Right renal cortex interstitium (tissue), 3 donors: ENCODE measurements around the gene SPEM3. TPM values are rescaled to one million over a fixed set of nuclear protein-coding genes. Genes with fewer than 3 reads are reported as not detected.

Experiments used
- DNase-seq, 3 donors: peaks; one replicate each; pipeline ENCODE4 v3.0.0-alpha.2; 2013; ENCODE audit warnings: low read depth in 3 of 3, low spot score in 2 of 3
- polyA plus RNA-seq, 3 donors: library from polyadenylated mRNA; unstranded; fragments of 120-200 nt; gene quantifications; one replicate each; pipeline ENCODE4 v1.2.1, GENCODE V29; 2013; ENCODE audit not compliant: insufficient read length in 3 of 3

The SPEM3 gene
- polyA plus RNA-seq, result not detected

DNA sequence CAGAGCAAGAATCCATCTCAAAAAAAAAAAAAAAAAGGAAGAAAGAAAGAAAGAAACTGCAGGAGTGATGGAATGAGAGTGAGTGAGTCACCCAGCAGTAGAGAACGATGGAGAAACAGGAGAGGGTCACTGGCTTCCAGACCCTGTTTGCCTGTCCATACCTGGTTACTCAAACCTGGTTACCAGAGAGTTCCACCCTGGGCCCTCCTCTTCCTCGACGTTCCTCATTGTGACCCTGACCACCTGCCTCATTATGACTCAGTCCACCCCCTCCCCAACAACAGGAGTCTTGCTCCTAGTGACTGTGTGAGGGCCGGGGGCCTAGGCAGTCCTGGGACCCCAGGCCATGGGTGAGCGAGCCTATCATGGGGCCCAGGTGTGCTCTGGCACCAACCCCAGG lies at the start of gene SPEM3:
Gene SPEM3, plus strand, starts transcription at position 301 of the 400 bp plus-strand sequence. Its CDS starts 46 bp downstream, at position 347.
- DNase-seq, result no peak

DNA sequence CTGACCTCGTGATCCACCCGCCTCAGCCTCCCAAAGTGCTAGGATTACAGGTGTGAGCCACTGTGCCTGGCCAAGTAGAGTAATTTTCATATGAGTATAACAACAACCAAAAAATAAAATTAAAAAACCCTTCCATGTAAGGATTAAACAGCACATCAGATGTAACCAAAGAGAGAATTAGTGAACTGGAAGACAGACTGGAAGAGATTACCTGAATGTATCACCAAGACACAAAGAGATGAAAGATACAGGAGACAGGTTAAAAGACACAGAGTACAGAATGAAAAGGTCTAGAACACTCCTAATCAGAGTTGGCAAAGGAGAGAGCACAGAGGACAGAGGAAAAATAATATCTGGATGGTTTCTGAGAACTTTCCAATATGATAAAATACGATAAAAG lies 49.5 kb upstream of the SPEM3 start:
- DNase-seq, result no peak

DNA sequence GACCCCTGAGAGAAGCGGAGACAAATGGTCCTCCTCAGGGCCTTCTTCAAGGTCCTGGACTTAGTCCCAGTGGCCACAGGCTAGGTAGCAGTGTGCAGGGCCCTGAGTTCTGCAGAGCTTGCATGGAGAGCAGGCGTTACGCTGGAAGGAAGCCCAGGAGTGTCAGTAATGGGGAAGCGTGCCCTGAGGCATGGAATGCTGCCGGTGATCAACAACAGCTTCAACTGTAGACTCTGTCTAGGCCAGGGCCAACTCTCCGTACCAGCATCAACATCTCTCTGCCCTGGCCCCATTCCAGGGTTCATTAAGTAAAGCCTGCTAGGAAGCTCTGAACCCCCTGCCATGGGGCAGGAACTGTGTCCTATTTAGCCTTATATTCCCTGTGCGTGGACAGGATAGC lies 48.3 kb upstream of the SPEM3 start:
- DNase-seq, result no peak

DNA sequence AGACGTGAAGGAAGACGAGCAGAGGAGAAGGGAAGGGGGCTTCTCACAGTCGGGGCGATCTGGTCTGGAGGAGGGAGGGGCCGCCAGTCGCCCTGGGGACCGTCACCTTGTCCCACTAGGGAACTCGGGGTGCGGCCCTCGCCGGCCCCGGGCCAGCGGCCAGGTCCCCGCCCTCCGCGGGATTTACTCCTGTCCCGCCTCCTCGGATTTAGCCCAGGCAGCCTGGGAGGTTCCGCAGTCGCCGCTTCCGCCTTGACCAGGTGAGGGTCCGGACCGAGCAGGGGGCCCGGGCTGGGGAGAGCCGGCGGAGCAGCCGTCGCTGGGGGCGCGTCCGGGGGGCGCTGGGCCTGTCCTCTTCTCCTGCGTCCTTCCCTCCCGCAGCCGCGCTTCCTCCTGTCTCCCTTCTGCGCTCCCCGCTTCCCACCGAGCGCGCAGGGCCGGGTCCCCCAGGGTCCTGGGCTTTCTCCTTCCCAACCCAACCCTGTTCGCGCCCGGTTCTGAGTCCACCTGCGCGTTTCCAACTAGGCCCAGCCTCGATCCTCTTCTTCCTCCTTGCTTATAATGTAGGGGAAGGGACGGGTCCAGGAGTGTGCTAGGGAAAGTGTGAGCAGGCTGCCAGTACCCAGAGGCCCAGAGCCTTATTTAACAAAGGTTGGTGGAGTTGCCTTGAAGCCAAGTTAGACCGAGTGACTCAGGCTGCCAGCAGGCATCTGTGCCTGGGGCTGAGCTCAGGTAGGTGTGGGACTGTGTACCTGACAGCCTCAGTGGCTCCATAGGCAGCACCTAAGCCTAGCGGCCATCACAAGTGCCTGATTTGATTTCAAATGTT lies 47.6 kb upstream of the SPEM3 start, which contains the start of gene TNK1:
Gene TNK1, plus strand, starts transcription at position 235 of the 829 bp plus-strand sequence. CDS start 1,838 bp downstream, outside the sequence.
- no peak for DNase-seq

DNA sequence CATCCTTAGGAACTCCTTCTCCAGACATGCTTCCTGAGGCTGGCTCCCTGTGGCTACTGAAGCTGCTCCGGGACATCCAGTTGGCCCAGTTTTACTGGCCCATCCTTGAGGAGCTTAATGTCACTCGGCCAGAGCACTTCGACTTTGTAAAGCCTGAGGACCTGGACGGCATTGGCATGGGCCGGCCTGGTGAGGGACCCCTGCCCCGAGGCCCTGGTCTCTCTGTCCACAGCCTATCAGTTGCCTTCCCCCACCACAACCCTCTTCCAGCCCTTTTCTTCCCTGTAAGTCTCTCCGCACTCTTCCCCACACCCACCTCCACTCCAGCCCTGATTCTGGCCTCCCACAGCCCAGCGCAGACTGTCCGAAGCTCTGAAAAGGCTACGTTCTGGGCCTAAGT lies 45.8 kb upstream of the SPEM3 start:
- no peak for DNase-seq

DNA sequence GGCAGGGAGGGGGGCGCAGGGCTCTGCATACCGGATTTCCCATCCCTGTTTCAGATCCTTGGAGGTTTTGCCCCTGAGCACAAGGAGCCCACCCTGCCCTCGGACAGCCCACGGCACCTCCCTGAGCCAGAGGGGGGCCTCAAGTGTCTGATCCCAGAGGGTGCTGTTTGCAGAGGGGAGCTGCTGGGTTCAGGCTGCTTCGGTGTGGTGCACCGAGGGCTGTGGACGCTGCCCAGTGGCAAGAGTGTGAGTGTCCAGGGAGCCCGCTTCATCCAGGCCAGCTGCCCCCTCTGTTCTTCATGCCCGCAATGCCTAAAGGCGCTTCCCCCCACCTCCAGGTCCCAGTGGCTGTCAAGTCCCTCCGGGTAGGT lies 45.3 kb upstream of the SPEM3 start:
- no peak for DNase-seq

DNA sequence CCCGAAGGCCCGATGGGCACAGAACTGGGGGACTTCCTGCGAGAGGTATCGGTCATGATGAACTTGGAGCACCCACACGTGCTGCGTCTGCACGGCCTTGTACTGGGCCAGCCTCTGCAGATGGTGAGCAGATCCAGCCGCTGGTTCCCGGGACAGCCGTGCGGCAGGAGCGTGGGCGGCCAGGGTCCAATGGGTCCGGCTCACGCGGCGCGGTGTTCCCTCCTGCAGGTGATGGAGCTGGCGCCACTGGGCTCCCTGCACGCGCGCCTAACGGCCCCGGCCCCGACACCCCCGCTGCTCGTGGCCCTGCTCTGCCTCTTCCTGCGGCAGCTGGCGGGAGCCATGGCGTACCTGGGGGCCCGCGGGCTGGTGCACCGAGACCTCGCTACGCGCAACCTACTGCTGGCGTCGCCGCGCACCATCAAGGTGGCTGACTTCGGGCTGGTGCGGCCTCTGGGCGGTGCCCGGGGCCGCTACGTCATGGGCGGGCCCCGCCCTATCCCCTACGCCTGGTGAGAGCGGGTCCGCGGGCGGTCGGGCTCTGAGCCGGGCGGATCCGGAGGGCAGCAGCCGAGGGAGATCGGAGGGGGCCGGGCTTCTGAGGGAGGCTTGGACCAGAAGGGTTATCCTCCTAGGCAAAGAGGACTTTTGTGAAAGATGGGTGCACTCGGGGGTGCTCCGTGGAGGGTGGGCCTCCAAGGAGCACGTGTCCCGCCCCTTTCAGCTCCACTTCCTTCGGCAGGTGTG lies 44.7 kb upstream of the SPEM3 start:
- DNase-seq, result peak in 1 of 3 donors; percentile 38

DNA sequence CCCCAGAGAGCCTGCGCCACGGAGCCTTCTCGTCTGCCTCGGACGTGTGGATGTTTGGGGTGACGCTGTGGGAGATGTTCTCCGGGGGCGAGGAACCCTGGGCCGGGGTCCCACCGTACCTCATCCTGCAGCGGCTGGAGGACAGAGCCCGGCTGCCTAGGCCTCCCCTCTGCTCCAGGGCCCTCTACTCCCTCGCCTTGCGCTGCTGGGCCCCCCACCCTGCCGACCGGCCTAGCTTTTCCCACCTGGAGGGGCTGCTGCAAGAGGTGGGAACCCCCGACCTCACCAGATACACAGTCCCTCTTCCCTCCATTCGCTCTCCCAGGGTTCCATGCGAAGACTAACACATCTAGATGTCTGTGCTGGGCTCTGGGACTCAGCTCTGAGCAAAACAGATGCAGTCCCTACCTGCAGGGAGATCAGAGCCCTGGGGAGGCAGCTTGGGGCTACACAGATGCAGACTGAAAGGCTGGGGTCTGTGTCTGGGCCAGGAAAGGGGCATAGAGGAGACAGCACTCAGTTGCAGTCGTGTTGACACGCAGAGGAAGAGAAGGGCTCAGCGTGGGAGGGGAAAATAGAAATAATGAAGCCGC lies 44.1 kb upstream of the SPEM3 start:
- DNase-seq, result no peak

DNA sequence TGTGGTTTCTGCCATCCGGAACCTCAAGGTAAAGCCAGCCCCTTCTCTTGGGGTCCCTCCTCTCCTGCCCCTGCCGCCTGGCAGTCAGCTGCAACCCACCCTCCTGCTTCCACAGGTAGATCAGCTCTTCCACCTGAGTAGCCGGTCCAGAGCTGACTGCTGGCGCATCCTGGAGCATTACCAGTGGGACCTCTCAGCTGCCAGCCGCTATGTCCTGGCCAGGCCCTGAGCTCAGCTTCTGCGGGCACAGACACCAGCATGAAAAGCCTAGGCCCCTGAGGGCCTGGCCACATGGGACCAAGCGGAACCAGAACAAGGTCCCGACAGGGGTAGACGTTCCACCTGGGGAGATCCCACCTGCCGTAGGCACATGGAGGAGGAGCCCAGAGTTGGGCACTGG lies 39.8 kb upstream of the SPEM3 start:
- DNase-seq, result no peak

DNA sequence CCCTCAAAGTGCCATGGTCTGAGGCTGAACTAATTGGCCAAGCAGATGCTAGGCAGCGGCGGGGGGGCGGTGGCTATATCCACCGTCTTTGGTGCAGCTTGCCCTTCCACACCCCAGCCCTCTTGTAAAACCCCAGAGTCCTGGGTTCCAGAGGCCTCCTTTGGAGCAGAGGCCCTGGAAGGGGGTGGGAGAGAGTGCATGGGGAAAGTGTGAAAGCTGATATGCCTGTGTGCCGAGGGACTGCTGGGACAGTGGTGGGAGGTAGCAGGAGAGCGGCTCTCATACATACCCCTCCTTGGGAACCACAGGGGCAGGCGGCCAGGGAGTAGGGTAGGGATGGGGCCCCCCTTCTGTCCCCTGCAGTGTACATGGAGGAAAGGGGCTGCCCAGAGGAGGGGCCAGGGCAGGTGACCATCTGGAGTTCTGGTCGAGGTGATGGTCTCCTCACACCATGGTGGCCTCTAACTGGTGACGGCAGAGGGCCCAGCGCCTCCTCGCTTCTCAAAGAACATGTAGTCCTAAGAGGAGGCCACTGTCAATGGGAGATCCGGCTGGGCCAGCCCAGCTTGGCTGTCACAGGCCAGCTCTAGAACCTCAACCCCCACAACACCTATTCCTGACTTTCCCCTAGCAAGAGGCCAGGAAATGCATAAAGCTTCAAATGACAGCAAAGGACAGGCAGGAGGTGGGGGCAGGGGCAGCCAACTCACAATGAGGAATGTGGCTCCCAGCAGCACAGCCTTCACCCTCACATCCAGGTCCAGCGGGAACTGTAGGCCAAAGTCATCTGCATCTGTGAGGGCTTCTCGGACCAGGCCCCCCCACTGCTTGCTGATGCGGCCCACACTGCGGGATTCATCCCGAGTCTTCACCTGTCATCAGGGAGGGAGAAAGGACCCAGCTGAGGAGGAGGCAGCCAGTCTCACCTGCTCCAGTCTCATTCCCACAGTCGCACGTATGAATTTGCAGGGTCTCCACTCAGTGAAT lies 38.4 kb upstream of the SPEM3 start:
- no peak for DNase-seq

DNA sequence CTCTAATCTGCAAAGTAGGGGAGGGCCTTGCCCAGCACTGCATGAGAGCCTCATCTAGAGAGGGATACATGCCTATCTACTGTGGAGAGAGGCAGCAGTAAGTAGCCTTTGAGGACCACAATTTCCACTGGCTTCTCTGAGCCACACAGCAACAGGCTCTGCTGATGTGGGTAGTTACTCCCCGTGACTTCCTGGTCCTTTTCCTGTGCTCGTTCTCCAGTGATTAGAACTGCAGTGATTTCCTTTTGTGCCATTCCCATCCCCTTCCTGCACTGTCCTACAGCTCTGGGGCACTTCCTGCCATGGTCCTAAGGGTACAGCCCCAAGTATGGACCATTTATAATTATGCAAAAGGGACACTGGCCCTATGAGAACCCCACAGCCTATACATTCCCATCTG lies 37.4 kb upstream of the SPEM3 start:
- no peak for DNase-seq

DNA sequence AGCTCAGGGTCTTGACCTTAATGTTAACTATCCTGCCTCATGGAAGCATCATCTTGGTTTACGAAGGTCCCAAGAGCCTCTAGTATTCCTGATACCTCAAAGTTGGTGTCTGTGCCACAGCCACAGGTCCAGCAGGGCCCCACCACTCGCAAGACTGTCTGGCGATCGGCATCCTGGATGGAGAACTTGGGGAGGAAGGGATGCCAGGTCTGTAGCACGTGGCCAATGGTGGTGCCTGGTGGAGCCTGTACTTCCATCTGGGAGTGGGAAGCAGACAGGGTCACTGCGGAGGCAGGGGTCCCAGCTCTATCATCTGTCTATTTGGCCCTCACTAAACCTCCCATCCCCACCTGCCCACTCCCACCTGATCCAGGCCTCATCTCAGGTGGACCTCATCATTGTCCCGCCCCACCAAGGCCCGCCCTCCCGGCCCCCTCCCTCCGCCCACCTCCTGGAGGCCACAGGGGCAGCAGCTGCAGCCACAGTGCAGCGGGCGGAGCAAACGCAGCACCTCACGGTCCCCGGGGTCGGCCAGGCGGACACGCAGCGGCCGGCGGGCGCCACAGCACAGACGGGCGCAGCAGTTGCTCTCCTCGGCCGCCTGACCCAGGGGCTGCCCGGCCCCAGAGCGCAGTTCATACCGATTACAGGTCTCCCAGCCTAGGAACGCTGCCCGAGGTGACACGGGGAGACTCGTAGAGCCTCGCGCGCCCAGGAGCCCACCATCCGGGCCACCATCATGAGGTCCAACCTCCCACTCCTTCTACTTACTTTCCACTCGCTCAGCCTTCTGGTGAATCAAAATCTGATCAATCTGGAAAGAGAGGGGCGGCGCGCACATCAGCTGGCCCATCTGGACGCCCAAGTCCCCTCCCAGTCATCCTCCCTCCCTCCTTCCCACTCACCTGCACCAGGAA lies 35.7 kb upstream of the SPEM3 start:
- no peak for DNase-seq

DNA sequence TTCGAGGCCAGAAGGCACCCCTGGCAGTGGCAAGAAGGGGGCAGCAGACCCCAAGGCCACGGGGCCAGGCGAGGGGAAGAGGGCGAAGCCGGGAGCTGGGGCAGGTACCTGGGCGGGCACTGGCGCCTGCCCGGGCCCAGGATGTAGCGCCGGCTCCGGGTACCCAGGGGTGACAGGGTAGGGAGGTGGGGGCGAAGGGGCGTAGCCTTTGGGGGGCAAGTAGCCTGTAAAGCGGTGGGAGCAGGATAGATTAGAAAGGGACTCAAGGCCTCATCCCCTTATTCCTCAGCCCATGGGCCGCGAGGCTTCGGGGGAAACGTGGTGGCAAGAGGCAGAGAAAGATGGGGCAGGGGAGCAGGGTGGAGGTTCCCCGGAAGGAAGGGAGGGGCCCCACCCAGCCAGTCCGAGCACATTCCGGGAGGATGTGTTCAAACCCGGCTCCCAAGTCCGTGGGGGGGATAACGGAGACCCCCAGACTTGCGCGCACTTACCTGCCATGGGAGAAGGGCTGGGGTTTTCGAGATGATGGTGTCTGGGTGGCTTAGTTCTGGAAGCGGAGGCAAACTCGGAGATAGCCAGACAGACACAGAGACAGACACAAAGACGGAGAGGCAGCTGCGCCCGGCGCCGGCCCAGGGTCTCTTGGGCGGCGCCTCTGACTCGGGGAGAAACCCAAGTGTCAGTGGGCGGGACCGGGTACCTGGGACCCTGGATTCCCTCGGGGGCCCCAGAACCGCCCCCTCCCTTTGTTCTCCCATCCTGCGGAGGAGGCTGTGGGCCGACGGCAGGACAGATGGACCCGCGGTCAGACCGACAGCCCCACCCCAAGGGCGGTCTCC lies 34.8 kb upstream of the SPEM3 start:
- DNase-seq, result no peak

DNA sequence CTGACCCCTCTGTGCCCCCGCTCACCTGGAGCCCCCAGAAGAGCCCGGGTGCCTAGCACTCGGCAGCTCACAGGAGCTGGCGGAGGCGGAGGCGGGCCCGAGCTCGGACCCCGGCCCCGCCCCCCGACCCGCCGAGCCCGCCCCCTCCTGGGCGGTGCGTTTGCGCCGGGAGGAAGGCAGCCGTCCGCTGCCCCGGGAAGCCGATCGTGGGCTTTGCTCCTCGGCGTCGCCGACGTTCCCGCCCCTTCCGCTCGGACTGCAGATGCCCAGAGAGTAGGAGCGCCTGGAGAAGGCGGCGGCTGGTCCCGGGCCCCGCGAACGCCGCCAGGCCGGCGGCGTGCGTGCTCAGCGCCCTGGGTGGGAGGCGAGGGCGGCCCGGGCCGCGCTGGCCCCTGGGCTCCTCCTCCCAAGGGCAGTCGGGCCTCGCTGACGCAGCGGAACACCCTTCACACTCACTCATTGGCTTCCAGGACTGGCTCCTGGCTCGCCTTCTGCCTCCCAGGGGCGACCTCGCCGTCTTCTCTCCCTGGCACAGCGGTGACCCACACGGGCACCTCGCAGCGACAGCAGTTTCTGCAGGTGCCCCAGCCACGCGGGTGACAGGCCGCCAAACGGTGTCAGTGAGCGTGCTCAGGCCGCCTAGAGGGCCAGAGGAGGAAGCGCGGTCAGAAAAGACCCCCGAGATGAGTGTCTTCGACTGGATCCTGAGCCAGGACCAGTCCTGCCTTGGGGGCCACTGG lies 34.0 kb upstream of the SPEM3 start, which contains the start of gene PLSCR3:
Gene PLSCR3, minus strand, starts transcription at position 74 of the 740 bp plus-strand sequence. CDS start 415 bp downstream, outside the sequence.
- peak in 1 of 3 donors; percentile 77 for DNase-seq

DNA sequence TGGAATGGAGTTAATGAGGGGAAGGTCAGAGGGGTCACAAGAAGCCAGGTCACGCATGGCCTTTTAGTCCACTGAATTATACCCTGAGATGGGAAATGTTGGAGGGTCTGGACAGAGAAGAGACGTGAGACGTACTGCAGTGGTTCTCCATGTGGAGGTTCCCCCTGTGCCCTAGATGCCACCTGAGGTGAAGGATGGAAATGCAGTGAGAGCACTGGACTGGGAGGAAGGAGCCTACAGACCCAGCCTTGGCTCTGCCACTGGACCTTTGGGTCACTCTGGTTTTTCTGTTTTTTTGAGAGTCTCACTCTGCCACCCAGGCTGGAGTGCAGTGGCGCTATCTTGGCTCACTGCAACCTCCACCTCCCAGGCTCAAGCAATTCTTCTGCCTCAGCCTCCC lies 32.5 kb upstream of the SPEM3 start:
- DNase-seq, result no peak

DNA sequence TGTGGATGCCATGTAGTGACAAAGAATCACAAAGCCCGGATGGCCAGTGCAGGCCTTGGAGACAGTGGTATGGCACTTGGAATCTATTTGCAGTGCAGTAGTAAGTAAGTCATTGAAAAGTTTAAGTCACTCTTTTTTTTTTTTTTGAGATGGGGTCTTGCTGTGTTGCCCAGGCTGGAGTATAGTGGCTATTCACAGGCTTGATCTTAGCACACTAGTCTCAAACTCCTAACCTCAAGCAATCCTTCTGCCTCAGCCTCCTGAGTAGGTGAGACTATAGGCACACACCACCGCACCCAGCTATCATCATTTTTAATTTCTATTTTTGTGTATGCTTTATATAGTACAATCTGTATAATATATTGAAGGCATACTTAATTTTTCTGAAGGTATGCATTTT lies 30.0 kb upstream of the SPEM3 start:
- no peak for DNase-seq

DNA sequence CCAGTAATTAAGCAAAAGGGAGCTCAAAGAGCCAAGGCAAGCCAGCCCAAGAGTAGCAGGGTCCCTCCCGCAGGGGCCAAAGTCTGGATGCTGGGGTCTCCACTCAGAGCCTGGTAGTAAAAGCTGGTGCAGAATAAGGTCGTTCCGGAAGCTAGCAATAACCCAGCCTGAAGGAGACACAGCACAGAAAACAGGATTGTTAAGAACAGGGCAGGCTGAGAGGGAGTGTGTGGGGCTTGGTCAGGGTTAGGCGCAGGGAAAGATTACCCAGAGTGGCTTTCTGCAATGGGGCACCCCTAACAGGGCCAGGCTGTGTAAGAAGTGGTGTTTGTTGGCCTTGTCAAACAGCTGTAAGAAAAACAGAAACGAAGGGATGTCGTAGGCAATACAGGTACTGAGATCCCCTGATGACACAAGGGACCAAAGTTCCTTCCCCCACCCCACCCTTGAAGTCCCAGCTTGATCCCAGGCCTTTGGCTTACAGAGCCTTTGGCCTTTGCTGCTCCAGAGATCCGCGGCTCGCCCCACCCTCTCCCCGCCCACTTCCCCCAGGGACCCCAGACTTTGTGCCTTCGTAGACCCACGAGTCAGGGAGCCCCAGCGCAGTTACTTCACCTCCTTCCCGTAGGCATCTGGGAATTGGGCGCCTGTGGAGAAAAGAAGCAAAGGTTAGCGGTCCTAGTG lies 25.5 kb upstream of the SPEM3 start:
- peak in 1 of 3 donors; percentile 32 for DNase-seq
